Prostate gland (tissue), 2 donors: Measurements from ENCODE around the gene DYNC1H1. TPM values are rescaled to one million over a fixed set of nuclear protein-coding genes. Genes with fewer than 3 reads are reported as not detected.

Experiments
- DNase-seq: peaks from one replicate; pipeline ENCODE4 v3.0.0-alpha.2; 2019; ENCODE audit warnings: low spot score
- H3K27ac ChIP-seq, 2 donors: fragments of 200-600 bp; sonication (generic); 2 replicates each; pipeline ENCODE4 v1.5.1; 2017 to 2019
- H3K27me3 ChIP-seq: fragments of 200-600 bp; sonication (generic); replicated peaks from 2 replicates; pipeline ENCODE4 v1.5.1; 2019; ENCODE audit not compliant: insufficient read depth
- H3K36me3 ChIP-seq, 2 donors: fragments of 200-600 bp; sonication (generic); 1 replicate in 1 of 2; 2 replicates in 1 of 2; pipeline versions ENCODE4 v1.5.1 to v1.8.1; 2017 to 2019
- H3K4me1 ChIP-seq: fragments of 200-600 bp; sonication (generic); replicated peaks from 2 replicates; pipeline ENCODE4 v1.5.1; 2019
- H3K4me3 ChIP-seq, 2 donors: fragments of 200-600 bp; sonication (generic); 2 replicates each; pipeline ENCODE4 v1.5.1; 2017 to 2019
- H3K9me3 ChIP-seq: fragments of 200-600 bp; sonication (generic); 2 replicates; pipeline ENCODE4 v1.5.1; 2017
- POLR2A ChIP-seq: fragments of 450-650 bp; IDR thresholded peaks from one replicate; pipeline ENCODE4 v1.6.1; 2016; ENCODE audit warnings: antibody characterized with exemption, mild to moderate bottlenecking
- POLR2AphosphoS5 ChIP-seq: sonication (generic); formaldehyde crosslinking; IDR thresholded peaks from one replicate; pipeline ENCODE4 v1.6.1; 2017; ENCODE audit warnings: antibody characterized with exemption
- WGBS: methylation state at CpG from one replicate; pipeline ENCODE4 v1.1.5; 2018; 5-methylcytosine and 5-hydroxymethylcytosine counted together
- intact Hi-C: fragments of 100-400 bp; cut with DNase I; formaldehyde crosslinking; loops from one replicate; pipeline ENCODE4 v1.14.2; 2022
- total RNA-seq, 2 donors: library from RNA; depleted of rRNA; stranded (reverse); fragments of >200 nt; gene quantifications; one replicate each; pipeline ENCODE4 v1.1.0, GENCODE V29; 2016
- TF ChIP-seq, protein P1 (sequence below), 4 experiments: fragments of 200-600 bp in 2 of 4; fragments of 450-650 bp in 2 of 4; sonication (generic) in 2 of 4; IDR thresholded peaks; 1 replicate in 3 of 4; 2 replicates in 1 of 4; pipeline ENCODE4 v1.5.1; 2016 to 2019; ENCODE audit warnings: antibody characterized with exemption in 4 of 4, mild to moderate bottlenecking in 2 of 4, moderate library complexity in 2 of 4

DYNC1H1 gene
- total RNA-seq, 2 donors from 2014 or later = 366 to 616 TPM

DNA sequence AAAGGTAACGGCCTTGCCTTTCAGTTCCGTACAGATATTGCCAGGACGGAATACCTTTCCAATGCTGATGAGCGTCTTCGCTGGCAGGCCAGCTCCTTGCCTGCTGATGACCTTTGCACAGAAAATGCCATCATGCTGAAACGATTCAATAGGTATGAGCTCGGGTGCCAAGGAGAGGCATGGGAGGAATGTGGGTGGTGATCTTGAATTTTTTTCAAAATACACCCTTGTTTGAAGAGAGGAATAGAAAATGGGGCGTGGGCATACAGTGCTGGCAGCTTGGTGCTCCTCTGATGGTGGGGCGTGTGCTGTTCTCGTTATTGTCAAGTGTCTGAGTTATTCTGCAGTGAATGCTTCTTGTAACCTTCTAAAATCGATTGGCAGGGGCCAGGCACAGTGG is 69.9 kb downstream of the DYNC1H1 start:
- peaks cover 36% of the 10 kb centered on the region in 2 donors for H3K36me3 ChIP-seq
- H3K27ac ChIP-seq = no peak overlapping the region
- no peak for TF ChIP-seq POLR2A
- TF ChIP-seq POLR2AphosphoS5 = no peak
- TF ChIP-seq, protein P1, sequence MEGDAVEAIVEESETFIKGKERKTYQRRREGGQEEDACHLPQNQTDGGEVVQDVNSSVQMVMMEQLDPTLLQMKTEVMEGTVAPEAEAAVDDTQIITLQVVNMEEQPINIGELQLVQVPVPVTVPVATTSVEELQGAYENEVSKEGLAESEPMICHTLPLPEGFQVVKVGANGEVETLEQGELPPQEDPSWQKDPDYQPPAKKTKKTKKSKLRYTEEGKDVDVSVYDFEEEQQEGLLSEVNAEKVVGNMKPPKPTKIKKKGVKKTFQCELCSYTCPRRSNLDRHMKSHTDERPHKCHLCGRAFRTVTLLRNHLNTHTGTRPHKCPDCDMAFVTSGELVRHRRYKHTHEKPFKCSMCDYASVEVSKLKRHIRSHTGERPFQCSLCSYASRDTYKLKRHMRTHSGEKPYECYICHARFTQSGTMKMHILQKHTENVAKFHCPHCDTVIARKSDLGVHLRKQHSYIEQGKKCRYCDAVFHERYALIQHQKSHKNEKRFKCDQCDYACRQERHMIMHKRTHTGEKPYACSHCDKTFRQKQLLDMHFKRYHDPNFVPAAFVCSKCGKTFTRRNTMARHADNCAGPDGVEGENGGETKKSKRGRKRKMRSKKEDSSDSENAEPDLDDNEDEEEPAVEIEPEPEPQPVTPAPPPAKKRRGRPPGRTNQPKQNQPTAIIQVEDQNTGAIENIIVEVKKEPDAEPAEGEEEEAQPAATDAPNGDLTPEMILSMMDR (IDR thresholded peaks at IDR 0.05) = no peak
- no peaks in the 10 kb centered on the region for H3K27me3 ChIP-seq
- WGBS = 91% methylated on average over 11 of the region's 11 CpGs
- H3K4me3 ChIP-seq = no peak overlapping the region
- intact Hi-C loops = no loop called here
- no peaks in the 10 kb centered on the region for H3K9me3 ChIP-seq
- DNase-seq = no peak
- no peaks in the 10 kb centered on the region for H3K4me1 ChIP-seq

DNA sequence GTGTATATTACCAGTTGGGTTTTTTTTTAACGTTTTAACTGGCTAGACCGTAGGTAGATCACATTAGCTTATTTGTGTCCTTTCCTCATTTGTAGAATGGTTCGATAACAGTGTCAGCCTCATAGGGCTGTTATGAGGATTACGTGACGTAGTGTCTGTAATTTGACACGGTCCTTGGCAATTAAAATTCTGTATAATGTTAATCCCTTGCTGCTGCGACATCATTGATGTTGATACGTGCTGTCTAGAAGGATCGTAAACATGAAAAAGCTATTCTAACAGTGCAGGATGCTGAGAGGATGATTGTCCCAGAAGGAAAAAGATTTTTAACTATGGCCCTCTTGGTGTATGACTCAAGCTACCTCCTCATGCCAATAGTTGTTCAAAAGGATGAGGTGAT is 71.5 kb downstream of the DYNC1H1 start:
- intact Hi-C loops = no loop called here
- Histone ChIP-seq H3K27me3 (no peaks in the 10 kb centered on the region), H3K36me3 (peaks cover 39 to 43% of the 10 kb centered on the region in 2 donors), H3K4me3 (no peak overlapping the region), H3K27ac (no peak overlapping the region), H3K4me1 (no peaks in the 10 kb centered on the region), H3K9me3 (no peaks in the 10 kb centered on the region)
- no peak for DNase-seq
- TF ChIP-seq POLR2AphosphoS5 = no peak
- TF ChIP-seq POLR2A = no peak
- TF ChIP-seq, protein P1 (IDR thresholded peaks at IDR 0.05) = no peak
- 83% methylated on average over 9 of the region's 9 CpGs for WGBS

DNA sequence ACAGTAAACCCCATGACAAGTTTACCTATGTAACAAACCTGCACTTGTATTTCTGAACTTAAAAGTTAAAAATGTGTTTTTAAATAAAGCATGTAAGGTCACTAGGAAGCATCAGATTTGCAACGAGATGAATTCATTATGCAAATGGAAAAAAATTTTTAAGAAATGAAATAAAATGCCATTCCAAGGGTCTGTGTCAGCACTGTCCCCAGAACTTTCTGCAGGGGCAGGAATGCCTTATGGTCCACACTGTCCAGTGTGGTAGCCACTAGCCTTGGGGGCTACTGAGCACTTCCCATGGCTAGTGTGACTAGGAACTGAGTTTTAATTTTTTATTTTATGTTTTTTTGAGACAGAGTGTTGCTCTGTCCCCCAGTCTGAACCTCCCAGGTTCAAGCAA is 73.3 kb downstream of the DYNC1H1 start:
- Histone ChIP-seq H3K4me1 (no peaks in the 10 kb centered on the region), H3K9me3 (no peaks in the 10 kb centered on the region), H3K27ac (no peak overlapping the region), H3K4me3 (no peak overlapping the region), H3K27me3 (no peaks in the 10 kb centered on the region), H3K36me3 (peaks cover 48 to 49% of the 10 kb centered on the region in 2 donors)
- no peak for DNase-seq
- intact Hi-C loops = no loop called here
- no peak for TF ChIP-seq POLR2AphosphoS5
- TF ChIP-seq, protein P1 (IDR thresholded peaks at IDR 0.05) = no peak
- TF ChIP-seq POLR2A = no peak
- 57% methylated on average over 1 of the region's 1 CpG for WGBS

DNA sequence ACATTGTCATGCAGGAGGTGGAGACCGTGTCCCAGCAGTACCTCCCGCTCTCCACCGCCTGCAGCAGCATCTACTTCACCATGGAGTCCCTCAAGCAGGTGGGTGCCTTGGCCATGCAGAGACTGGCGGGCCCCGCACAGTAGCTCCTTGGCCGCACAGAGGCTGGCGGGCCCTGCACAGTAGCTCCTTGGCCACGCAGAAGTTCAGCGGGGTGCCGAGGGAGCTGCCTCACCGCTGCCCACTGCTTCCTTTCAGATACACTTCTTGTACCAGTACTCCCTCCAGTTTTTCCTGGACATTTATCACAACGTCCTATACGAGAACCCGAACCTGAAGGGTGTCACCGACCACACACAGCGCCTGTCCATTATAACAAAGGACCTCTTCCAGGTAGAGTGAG is 74.8 kb downstream of the DYNC1H1 start:
- 93% methylated on average over 16 of the region's 16 CpGs for WGBS
- TF ChIP-seq, protein P1 (IDR thresholded peaks at IDR 0.05) = no peak
- no peak for TF ChIP-seq POLR2A
- H3K36me3 ChIP-seq = peaks cover 40 to 59% of the 10 kb centered on the region in 2 donors
- DNase-seq = no peak
- H3K9me3 ChIP-seq = no peaks in the 10 kb centered on the region
- H3K4me3 ChIP-seq = no peak overlapping the region
- H3K4me1 ChIP-seq = no peaks in the 10 kb centered on the region
- intact Hi-C loops = no loop called here
- no peaks in the 10 kb centered on the region for H3K27me3 ChIP-seq
- no peak overlapping the region for H3K27ac ChIP-seq

DNA sequence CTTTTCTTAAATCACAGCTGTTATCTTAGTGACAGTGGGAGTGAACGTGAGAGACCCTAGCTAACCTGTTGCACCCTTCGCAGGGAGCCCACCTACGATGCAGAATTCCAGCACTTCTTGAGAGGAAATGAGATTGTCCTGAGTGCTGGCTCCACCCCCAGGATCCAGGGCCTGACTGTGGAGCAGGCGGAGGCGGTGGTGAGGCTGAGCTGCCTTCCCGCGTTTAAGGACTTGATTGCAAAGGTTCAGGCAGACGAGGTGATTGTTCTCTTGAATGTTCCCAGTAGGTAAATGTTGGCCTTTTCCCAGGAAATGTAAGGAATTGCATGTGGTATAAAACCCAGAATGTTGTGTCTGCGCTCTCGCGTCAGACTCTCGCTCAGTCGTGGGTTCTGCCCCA is 75.8 kb downstream of the DYNC1H1 start:
- Histone ChIP-seq H3K27me3 (no peaks in the 10 kb centered on the region), H3K9me3 (no peaks in the 10 kb centered on the region), H3K36me3 (peaks cover 41 to 62% of the 10 kb centered on the region in 2 donors), H3K27ac (no peak overlapping the region), H3K4me1 (no peaks in the 10 kb centered on the region), H3K4me3 (no peak overlapping the region)
- intact Hi-C loops = no loop called here
- TF ChIP-seq POLR2A (no peak), POLR2AphosphoS5 (no peak)
- TF ChIP-seq, protein P1 (IDR thresholded peaks at IDR 0.05) = no peak
- 89% methylated on average over 13 of the region's 13 CpGs for whole genome bisulfite sequencing
- DNase-seq = no peak
